Fibroblast of skin of left biceps (primary cell): ENCODE measurements around the gene CRIP2.
A peak's percentile ranks its signal among the peaks of the same experiment; 100 is the strongest.

Experiments used
- DNase-seq, 2 experiments: peaks; one replicate each; pipeline ENCODE4 v3.0.0-alpha.2; 2013; ENCODE audit warnings: low read depth in 2 of 2

Gene CRIP2

DNA sequence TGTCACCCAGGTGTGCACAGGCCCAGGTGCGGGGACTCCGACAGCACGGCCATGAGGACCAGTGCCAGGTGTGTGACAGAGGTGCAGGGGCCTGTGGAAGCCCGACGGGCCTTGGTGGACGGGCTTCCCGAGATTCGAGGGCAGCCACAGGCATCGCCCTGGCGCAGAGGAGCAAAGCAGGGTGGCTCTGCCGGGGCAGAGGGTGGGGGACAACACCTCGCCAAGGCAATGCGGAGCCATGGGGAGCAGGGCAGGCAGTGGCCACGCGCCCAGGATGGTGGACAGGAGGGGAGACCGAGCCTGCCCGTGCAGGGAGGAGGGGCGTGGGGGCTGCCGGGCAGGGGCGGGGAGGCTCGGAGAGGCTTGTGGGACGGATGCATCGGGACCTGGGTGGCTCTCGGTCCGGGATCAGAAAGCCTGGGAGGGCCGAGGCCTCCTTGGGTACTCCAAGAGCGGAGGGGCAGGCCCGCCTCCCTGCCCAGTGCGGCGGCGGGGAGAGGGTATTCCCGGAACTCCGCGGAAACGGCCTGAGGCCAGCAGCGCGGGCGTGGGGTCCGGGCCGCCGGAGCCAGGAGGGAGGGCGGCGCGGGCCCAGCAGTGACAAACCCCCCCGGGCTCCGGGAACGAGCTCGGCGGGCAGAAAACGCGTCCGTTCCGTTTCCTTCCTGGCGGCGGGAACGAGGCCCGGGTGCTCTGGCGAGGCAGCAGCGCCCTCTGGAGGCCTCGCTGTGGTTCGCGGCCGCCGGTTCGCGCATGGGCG, 53.4 kb downstream of the CRIP2 start:
- DNase-seq: peak; percentile 32 to 35

GRCh38 chr14:105528586-105529318, 54.1 kb downstream of the CRIP2 start:
- DNase-seq: no peak

DNA sequence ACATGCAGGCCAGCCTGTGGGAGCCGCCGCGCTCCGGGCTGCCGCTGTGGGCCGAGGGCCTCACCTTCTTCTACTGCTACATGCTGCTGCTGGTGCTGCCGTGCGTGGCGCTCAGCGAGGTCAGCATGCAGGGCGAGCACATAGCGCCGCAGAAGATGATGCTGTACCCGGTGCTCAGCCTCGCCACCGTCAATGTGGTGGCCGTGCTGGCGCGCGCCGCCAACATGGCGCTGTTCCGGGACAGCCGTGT, 54.6 kb downstream of the CRIP2 start:
- DNase-seq: no peak
